Aorta (tissue), 5 donors: ENCODE measurements around the gene SLC35A1. TPM values are rescaled to one million over a fixed set of nuclear protein-coding genes. Genes with fewer than 3 reads are reported as not detected.
"Not testable (repeated sequence)": the region's sequence is repeated elsewhere in the genome, so short reads cannot be mapped to it uniquely, and the experiment has no call there.

Experiments used
- ATAC-seq: fragments of 200-7000 bp; cut with Tn5 transposase; one replicate; pipeline ENCODE4 v1.9.1; 2022; ENCODE audit warnings: moderate library complexity; ENCODE audit not compliant: low FRiP score
- DNase-seq, 2 donors: peaks; one replicate each; pipeline ENCODE4 v3.0.0-alpha.2; 2020
- H3K27ac ChIP-seq, 2 donors: one replicate each; pipeline ENCODE4 v1.5.1; 2013; ENCODE audit warnings: low read length in 2 of 2, mild to moderate bottlenecking in 2 of 2, moderate library complexity in 2 of 2, control low read depth in 1 of 2, inconsistent platforms in 1 of 2, low read depth in 1 of 2
- H3K27me3 ChIP-seq, 2 donors: one replicate each; pipeline ENCODE4 v1.6.1; 2013; ENCODE audit warnings: control low read depth in 1 of 2, low read length in 1 of 2, mild to moderate bottlenecking in 1 of 2, moderate library complexity in 1 of 2; ENCODE audit not compliant: insufficient read depth in 2 of 2, control insufficient read depth in 1 of 2
- H3K36me3 ChIP-seq, 2 donors: one replicate each; pipeline ENCODE4 v1.6.1; 2013; ENCODE audit warnings: control low read depth in 1 of 2, low read length in 1 of 2, mild to moderate bottlenecking in 1 of 2; ENCODE audit not compliant: insufficient read depth in 2 of 2, control insufficient read depth in 1 of 2
- H3K4me1 ChIP-seq, 2 donors: one replicate each; pipeline ENCODE4 v1.6.1; 2013; ENCODE audit warnings: low read length in 2 of 2, control low read depth in 1 of 2, mild to moderate bottlenecking in 1 of 2, moderate library complexity in 1 of 2; ENCODE audit not compliant: insufficient read depth in 2 of 2, control insufficient read depth in 1 of 2
- H3K4me3 ChIP-seq, 2 donors: one replicate each; pipeline ENCODE4 v1.5.1; 2013; ENCODE audit warnings: low read length in 2 of 2, control low read depth in 1 of 2, mild to moderate bottlenecking in 1 of 2
- H3K9me3 ChIP-seq: one replicate; pipeline ENCODE4 v1.6.1; 2013; ENCODE audit warnings: mild to moderate bottlenecking, low read length; ENCODE audit not compliant: control insufficient read depth
- WGBS, 2 donors: extraction: QIAGEN DNeasy Blood & Tissue Kit; methylation state at CpG; one replicate each; pipeline ENCODE4 v1.1.7; 2013; 5-methylcytosine and 5-hydroxymethylcytosine counted together
- intact Hi-C, 2 donors: fragments of 100-400 bp; cut with DNase I; formaldehyde crosslinking; loops; one replicate each; pipeline versions ENCODE4 v1.14.2 to v1.15.0; 2022
- polyA plus RNA-seq, 2 donors: library from polyadenylated mRNA; stranded (reverse); fragments of 200-250 nt; gene quantifications; one replicate each; pipeline ENCODE4 v1.2.3, GENCODE V29; 2013
- total RNA-seq, 2 donors: library from RNA; stranded (reverse); fragmentation: NEBNext Ultra II Directional; extraction: Animal tissue kit (Norgen Biotek cat#: 25700); gene quantifications; one replicate each; pipeline ENCODE4 v1.2.1, GENCODE V29; 2021
- donor health status: healthy with polysubstance abuse.
- donor health status: Bipolar disorder and iron deficiency.
- donor health status: DM: no; HTN: no; CAD: no.
- donor health status: DM: no; HTN: no; CAD: no.
- donor health status: DM: yes; HTN: yes; CAD: no.

SLC35A1 gene
- total and polyA plus RNA-seq, 4 donors, result 13.3 to 24.1 (median 17.5) TPM

DNA sequence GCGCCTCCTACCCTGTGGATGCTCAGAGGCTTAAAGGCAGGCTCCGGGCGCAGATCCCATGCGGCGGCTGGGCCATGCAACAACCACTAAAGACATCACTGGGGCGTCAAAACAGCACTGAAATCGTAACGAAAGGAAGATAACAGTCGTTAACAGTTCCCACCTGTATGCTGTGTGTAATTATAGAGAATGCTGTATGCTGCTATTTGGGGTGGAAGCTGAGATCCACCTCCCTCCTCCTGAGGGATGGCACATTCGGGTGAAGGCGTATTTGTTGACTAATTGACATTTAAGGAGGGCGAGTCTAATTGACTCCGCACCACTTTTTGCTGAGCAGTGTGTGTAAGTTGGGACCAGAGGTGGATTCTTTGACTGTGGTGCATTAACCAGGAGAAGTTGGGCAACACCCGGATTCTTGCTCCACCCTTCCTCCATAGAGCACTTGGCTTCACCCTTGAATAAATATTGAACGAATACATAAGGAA lies 687 bp downstream of the SLC35A1 start:
- ATAC-seq, result peak; percentile 30
- Histone ChIP-seq H3K9me3 (no peaks in the 10 kb centered on the region), H3K4me3 (peak overlapping the region; percentile 68 to 97), H3K4me1 (no peaks in the 10 kb centered on the region), H3K27ac (peak overlapping the region in 1 of 2 donors; percentile 7), H3K36me3 (no peaks in the 10 kb centered on the region), H3K27me3 (no peaks in the 10 kb centered on the region)
- 1 to 2% methylated on average over 15 of the region's 15 CpGs for whole genome bisulfite sequencing, 2 donors
- intact Hi-C loops, result loop anchor here (2.0 to 10.0 kb wide), 6 partner anchors 65 to 319 kb away; partner anchors contain the start of genes AKIRIN2 (in 1 of the 2), CFAP206 (in 1 of the 2), SMIM8 (in 1 of the 2) and ZNF292 (in 1 of the 2)
- peak in 1 of 2 donors; percentile 86 for DNase-seq

DNA sequence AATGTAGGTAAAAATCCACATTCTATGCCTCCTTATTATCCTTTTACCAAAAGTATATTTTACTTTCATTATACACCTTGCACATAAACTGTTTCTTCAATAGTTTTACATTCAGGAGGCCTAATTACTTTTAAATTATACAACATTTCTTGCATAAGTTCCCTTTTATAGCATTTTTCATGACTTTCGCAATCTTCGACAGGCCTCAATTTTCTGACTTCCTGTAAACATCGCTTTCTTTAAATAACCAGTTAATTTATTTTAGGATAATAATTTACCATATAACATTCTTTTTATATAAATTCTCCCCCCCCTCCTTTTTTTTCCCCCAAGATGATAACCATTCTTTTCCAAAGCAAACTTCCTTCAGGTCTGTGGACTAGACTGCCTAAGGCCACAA lies 9.2 kb downstream of the SLC35A1 start:
- no peak for ATAC-seq
- WGBS, 2 donors, result 91 to 92% methylated on average over 3 of the region's 3 CpGs
- no peaks in the 10 kb centered on the region for H3K36me3 ChIP-seq
- H3K27me3 ChIP-seq, result no peaks in the 10 kb centered on the region
- H3K27ac ChIP-seq, result no peak overlapping the region
- H3K9me3 ChIP-seq, result no peaks in the 10 kb centered on the region
- H3K4me3 ChIP-seq, result no peak overlapping the region
- intact Hi-C loops, result no loop called here
- no peaks in the 10 kb centered on the region for H3K4me1 ChIP-seq
- no peak for DNase-seq

DNA sequence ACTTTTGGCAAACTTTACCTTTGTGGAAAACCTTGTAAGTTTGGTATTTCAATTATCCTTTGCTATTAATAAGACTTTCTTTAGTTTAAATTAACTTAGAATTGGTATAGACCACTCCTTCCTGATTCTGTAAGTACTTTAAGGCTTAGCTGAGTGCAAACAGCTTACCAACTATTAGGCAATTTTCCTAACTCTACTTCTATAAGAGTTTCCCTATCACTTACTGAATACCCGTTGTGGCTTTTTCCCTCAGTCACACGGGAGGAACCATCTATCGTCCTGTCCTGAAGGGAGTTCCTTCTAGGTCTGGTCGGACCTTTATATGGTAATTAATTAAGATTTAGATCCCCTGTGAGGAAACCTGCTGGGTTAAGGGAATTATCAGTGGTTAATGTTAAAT lies 9.6 kb downstream of the SLC35A1 start:
- intact Hi-C loops, result no loop called here
- DNase-seq (no peak), ATAC-seq (no peak)
- Histone ChIP-seq H3K36me3 (no peaks in the 10 kb centered on the region), H3K4me1 (no peaks in the 10 kb centered on the region), H3K9me3 (no peaks in the 10 kb centered on the region), H3K4me3 (no peak overlapping the region), H3K27me3 (no peaks in the 10 kb centered on the region), H3K27ac (no peak overlapping the region)
- 79 to 83% methylated on average over 4 of the region's 4 CpGs for WGBS, 2 donors

DNA sequence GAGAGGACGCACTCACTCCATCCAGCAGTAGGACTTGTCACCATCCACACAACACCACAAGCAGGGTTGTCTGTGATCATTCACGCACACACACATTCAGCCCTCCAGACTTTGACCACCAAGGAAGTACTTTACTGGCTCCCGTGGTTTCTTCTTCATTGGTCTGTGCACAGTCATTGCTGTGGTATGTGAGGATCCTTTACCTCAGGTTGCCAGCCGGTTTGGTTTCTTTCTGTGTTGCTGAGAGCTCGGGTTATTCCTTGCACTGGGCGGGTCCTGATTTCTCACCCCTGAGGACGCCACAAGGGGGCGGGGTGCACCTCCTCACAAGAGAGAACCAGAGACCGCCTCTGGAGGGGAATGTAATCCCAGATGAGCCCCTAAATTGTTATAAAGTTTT lies 11.2 kb downstream of the SLC35A1 start:
- Histone ChIP-seq H3K36me3 (peaks cover 2 to 4% of the 10 kb centered on the region in 2 donors), H3K4me1 (no peaks in the 10 kb centered on the region), H3K27me3 (no peaks in the 10 kb centered on the region), H3K9me3 (no peaks in the 10 kb centered on the region), H3K27ac (no peak overlapping the region), H3K4me3 (no peak overlapping the region)
- 81 to 89% methylated on average over 9 of the region's 9 CpGs for WGBS, 2 donors
- DNase-seq, result no peak
- no peak for ATAC-seq
- intact Hi-C loops, result no loop called here

GRCh38 chr6:87484491-87484890 lies 11.7 kb downstream of the SLC35A1 start:
- no peak for DNase-seq
- Histone ChIP-seq H3K27ac (no peak overlapping the region), H3K27me3 (no peaks in the 10 kb centered on the region), H3K36me3 (peaks cover 2 to 4% of the 10 kb centered on the region in 2 donors), H3K9me3 (no peaks in the 10 kb centered on the region), H3K4me1 (no peaks in the 10 kb centered on the region), H3K4me3 (no peak overlapping the region)
- intact Hi-C loops, result no loop called here
- ATAC-seq, result no peak
- WGBS, 2 donors, result 96% methylated on average over 7 of the region's 7 CpGs

- Histone ChIP-seq H3K9me3 (no peaks in the 10 kb centered on the region), H3K27me3 (no peaks in the 10 kb centered on the region), H3K27ac (no peak overlapping the region), H3K4me3 (no peak overlapping the region), H3K4me1 (no peaks in the 10 kb centered on the region), H3K36me3 (peaks cover 2 to 4% of the 10 kb centered on the region in 2 donors)
- intact Hi-C loops, result no loop called here
- WGBS, 2 donors, result 76 to 79% methylated on average over 4 of the region's 4 CpGs
- ATAC-seq (no peak), DNase-seq (no peak)
These were observed 14.8 kb downstream of the SLC35A1 start for GRCh38 chr6:87487555-87487954.

DNA sequence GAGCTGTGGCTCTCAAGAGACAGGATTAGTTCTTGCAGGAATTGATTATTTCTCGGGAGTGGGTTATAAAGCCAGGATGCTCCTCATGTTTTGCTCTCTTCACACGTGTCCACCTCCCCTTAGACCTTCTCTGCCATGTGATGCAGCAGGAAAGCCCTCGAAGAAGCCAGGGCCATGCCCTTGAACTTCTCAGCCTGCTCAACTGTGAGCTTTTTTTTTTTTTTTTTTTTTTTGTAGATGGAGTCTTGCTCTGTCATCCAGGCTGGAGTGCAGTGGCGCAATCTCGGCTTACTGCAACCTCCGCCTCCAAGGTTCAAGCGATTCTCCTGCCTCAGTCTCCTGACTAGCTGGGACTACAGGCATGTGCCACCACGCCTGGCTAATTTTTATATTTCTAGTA lies 16.6 kb downstream of the SLC35A1 start:
- H3K9me3 ChIP-seq, DNase-seq, ATAC-seq, H3K27ac ChIP-seq, H3K4me3 ChIP-seq, intact Hi-C loops, H3K36me3 ChIP-seq, H3K27me3 ChIP-seq, H3K4me1 ChIP-seq: not testable (repeated sequence)
- WGBS, 2 donors, result 86 to 94% methylated on average over 8 of the region's 8 CpGs

DNA sequence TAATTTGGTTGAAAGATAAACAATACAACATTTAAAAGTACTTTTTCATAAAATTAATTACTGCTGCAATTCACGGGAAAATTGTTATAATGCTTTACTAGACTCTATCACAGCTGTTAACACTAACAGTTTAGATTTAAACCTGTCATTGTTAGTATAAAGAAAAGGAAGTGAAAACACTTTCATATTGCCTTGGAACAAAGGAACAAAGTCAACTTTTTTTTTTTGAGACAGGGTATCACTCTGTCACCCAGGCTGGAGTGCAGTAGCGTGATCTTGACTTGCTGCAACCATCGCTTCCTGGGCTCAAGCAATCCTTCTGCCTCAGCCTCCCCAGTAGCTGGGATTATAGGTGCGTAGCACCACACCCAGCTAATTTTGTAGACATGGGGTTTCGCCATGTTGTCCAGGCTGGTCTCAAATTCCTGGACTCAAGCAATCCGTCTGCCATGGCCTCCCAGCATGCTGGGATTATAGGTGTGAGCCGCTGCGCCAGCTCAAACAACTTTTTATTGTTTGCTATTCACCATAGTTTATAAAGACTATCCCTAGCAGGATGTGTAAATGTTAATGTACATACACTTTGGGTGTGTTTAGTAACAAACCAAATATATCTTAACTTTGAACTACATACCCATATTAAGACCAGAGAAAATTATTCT lies 22.1 kb downstream of the SLC35A1 start:
- H3K4me1 ChIP-seq, result no peaks in the 10 kb centered on the region
- no peak overlapping the region for H3K4me3 ChIP-seq
- DNase-seq (no peak), ATAC-seq (no peak)
- H3K36me3 ChIP-seq, result no peaks in the 10 kb centered on the region
- no peaks in the 10 kb centered on the region for H3K9me3 ChIP-seq
- no peaks in the 10 kb centered on the region for H3K27me3 ChIP-seq
- no peak overlapping the region for H3K27ac ChIP-seq
- intact Hi-C loops, result no loop called here
- WGBS, 2 donors, result 96 to 97% methylated on average over 8 of the region's 8 CpGs

- no peaks in the 10 kb centered on the region for H3K27me3 ChIP-seq
- intact Hi-C loops, result no loop called here
- no peak overlapping the region for H3K4me3 ChIP-seq
- no peaks in the 10 kb centered on the region for H3K9me3 ChIP-seq
- DNase-seq, result no peak
- H3K4me1 ChIP-seq, result no peaks in the 10 kb centered on the region
- no peak for ATAC-seq
- no peak overlapping the region for H3K27ac ChIP-seq
- no peaks in the 10 kb centered on the region for H3K36me3 ChIP-seq
These were observed 25.3 kb downstream of the SLC35A1 start for GRCh38 chr6:87498048-87498447.
